SHP77 (cell line): ENCODE measurements around the gene BPIFB6.
A peak's percentile ranks its signal among the peaks of the same experiment; 100 is the strongest.

ENCODE experiments used
- DNase-seq, 2 experiments: peaks; one replicate each; lab custom pipeline; 2025; lab: John Stamatoyannopoulos, UW

Gene BPIFB6

GRCh38 chr20:33031531-33031930 lies at the start of gene BPIFB6:
TSS of gene BPIFB6 (plus strand) at chr20:33031648. CDS start at chr20:33031648, 0 bp downstream.
- DNase-seq: no peak

GRCh38 chr20:32982617-32983458 lies 48.6 kb upstream of the BPIFB6 start:
- peak; percentile 36 for DNase-seq

DNA sequence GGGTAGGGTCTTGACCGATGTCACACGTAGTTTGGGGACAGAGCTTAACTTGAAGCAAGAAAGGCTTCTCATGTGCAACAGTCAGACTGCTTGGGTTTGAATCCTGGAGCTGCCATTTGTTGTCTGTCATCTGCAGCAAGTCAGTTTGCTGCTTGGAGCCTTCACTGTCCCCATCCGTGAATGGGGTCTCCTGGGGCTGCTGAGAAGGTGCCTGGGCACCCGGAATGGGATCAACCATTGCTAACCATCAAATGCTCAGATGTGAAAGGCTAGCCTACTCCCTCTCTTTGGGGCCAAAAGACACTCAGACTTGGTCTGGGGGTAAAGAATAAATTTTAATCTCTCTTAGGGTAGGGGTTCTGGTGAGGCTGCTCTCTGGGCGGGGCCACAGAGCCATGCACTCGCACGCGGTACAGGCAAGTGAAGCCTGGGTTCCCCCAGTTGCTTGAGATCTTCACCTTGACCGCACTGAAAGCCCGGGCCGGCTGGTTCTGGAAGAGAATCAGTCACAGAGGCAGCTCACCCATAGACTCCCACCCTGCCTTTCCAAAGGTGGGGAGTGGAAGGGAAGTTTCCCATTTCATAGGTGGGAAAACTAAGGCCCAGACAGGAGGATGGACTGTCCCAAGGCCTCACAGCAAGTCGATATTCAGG lies 47.9 kb upstream of the BPIFB6 start:
- DNase-seq: no peak

GRCh38 chr20:32984196-32984595 lies 47.3 kb upstream of the BPIFB6 start:
- DNase-seq: no peak

GRCh38 chr20:32984631-32985354 lies 46.7 kb upstream of the BPIFB6 start:
- no peak for DNase-seq

DNA sequence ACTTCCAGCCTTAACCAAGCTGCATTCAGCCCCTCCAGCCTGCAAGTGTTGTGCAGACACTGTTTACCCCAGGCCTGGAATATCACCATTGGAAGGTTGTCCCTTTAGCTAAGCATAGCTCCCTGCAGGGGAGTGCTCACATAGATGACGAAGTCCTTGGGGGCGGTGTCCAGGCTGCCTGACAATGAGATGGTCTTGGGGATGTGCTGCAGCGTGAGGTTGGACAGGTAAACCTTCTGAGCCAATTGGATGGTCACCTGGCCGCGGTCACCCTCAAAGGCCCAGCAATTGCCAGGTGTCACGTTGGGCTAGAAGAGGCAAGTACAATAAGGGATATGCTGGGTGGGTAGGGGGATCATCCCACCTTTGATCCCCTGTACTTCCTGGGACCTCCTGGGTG lies 45.9 kb upstream of the BPIFB6 start:
- no peak for DNase-seq

DNA sequence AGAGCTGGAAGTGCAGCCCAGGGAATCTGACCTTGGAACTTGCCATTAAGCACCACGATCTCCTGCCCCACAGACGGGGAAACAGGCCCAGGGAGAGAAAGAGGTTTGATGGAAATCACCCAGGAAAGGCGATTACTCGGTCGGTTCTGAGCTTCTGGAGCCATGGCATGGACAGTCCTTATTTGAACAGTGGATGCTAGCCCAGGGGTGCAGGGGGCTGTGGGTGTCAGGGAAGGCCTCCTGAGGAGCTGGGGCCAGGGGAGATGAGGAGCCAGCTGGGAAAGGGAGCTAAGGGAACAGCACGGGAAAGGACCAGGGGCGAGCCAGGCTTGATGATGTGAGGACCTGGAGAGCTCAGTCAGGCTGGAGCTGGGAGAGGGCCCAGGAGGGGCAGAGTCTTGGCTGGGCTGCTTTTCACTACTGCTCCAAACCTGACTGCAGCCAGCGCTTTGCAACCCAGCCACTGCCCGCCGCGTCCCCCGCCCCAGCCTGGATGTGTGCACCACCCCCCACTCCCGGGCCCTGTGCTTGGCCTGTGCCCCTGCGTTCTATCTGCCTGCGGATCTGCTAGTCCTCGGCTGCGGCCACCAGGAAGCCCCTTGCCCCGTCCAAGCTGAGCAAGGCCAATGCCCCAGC lies 45.0 kb upstream of the BPIFB6 start:
- no peak for DNase-seq

- DNase-seq: no peak
Measured at GRCh38 chr20:32987044-32987825, 44.2 kb upstream of the BPIFB6 start.

DNA sequence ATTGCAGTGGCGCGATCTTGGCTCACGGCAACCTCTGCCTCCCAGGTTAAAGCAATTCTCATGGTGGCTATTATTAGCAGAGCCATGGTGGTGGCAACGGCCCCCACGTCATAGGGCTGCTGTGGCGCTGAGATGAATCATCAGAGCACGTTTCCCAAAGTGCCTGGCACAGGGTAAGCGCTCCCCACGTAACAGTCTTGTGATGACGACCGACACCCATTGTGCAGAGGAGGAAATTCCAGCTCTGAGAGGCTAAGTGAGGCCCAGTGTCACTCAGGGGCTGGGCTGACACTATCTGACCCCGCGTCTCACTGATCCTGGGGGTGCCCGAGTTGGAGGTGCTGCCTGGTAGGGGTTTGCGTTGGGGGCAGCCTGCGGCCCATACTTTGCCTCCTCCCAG lies 43.4 kb upstream of the BPIFB6 start:
- DNase-seq: no peak

DNA sequence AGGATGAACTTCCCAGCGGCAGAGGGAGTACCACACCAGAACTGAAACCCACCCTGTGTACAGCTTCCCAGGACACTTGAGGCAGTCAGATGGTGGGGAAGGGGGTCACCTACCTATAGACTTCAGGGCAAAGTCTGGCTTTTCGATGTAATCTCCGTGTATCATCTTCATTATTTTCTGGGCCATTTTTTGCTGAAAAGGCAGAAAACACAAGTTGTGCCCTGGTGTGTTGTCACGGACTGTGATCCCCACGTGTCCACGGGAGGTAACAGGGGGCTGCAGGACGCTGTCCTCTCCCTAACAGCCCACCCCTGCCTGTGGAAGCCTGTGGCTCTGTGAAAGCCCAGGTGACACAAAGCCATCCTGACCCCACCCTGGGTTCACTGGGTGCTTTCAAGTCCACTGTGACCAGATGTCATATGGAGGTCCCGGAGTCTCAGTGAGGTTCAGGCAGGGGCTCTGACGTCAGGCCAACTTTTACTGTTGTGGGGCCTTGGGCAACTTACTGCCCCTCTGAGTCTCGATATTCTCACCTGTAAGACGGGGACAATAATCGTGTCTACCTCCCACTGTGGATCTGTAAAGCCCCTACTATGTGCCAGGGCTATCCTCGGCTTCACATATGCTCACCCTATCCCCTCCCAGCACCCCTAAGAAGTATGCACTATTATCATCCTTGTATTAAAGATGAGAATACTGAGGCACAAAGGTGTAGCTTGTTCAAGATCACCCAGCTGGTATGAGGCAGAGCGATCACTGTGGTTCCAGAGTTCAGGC lies 41.8 kb upstream of the BPIFB6 start:
- DNase-seq: no peak

GRCh38 chr20:32990426-32990825 lies 41.0 kb upstream of the BPIFB6 start:
- no peak for DNase-seq

- DNase-seq: no peak
Measured at GRCh38 chr20:32991383-32991782, 40.1 kb upstream of the BPIFB6 start.

DNA sequence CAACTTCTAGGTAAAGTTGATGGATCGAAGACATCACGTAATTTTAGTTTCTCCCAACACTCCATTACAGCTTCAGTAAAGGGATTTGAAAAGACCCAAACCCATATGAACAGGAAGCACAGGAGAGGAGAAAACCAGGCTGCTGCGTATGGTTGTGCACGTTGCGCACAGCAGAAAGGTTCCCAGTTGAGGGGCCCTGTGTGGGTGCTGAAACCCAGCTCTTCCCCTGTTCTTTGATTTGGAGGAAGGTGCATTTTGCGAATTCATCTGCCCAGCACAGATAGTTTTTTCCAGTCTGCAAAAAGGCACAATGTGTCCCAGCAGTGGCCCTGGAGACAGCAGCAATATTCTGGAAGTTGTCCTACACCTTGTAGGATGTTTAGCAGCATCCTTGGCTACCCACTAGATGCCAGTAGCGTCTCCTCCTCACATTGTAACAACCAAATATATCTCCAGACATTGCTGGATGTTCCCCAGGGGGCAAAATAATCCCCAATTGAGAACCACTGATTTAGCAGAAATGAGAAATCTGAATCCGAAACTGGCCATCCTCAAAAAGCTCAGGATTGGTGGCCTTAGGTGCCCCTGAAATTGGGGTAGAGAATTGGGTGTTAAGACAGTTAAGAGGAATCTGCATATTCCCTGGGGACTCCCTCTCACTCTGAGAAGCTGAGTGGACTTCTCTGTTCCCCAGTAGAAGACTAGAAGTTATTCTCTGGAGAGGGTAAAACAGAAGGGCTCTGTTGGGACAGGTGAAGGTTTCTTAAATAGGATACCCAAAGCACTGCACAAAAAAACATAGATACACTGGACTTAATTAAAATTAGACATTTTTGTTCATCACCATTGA lies 39.4 kb upstream of the BPIFB6 start:
- DNase-seq: no peak

DNA sequence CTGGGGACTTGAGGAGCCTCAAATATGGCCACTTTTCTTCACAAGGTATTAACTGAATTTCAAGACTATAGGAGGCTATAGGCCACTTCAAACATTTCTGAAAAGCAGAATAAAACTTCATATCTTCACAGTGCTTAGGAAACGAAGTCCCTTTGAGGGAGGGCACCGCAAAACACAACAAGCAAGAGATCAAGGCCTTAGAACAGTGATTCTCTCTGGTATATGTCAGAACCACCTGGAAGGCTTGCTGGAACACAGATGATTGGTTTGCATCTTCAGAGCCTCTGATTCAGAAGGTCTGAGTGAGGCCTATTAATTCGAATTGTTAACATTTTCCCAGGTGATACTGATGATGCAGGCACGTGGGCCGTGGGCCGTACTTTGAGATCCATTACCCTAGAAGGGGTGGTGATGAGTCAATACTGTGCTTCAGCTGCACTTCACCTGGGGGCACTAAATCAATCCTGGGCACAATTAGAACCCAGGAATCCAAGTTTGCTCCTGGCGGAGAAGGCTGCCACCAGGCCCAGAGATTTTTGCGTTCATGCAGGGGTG lies 37.9 kb upstream of the BPIFB6 start:
- DNase-seq: no peak

DNA sequence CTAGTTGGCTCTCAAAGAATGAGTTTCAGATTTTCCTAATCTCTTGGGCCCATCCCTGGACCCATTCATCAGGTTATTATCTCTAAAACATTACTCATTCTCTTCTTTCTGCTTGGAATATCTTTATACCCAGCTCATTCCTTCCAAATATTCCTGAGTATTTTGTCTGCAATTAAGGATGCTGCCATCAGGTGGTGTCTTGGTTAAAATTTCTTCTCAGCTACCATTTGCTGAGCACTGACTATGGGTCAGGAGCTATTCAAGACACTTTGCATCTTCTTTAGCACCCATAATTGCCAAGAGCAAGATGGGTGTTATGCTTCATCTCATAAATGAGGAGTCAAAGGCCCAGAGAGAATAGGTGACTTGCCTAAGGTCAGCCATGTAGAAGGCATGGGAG lies 35.6 kb upstream of the BPIFB6 start:
- no peak for DNase-seq

GRCh38 chr20:32997431-32997830 lies 34.0 kb upstream of the BPIFB6 start:
- DNase-seq: no peak

GRCh38 chr20:32999603-33000250 lies 31.7 kb upstream of the BPIFB6 start:
- no peak for DNase-seq

DNA sequence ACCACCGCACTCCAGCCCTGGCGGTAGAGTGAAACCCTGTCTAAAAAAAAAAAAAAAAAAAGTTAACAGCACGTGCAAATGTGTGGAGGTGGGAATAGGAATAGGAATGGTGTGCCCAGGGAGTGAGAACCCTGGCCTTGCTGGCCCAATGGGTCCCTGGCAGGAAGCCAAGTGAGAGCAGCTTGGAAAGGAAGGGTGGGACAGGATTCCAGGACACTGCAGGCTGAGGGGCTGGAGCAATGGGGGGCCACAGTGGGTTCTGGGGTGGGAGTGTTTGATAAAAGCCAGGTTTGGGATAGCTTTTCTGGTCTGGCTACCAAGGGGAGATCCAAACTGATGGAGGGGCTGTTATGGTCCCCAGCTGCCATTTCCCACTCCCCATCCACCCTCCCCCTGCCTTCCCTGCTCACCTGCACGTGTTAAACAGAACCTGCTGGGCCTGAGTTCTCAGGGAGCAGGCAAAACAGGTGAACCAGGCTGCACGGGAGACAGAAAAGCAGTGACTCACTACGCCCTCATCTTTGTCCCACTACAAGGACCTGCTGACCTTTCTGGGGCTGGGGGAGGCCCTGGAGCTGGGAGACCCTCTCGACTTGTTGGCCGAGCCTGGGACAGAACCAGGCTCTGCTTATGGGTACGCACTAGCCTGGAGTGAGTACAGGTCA lies 30.5 kb upstream of the BPIFB6 start:
- DNase-seq: no peak
